H9 (cell line): ENCODE measurements around the gene SEMG2. TPM values are rescaled to one million over a fixed set of nuclear protein-coding genes. Genes with fewer than 3 reads are reported as not detected.

Experiments
- DNase-seq: peaks from one replicate; pipeline ENCODE4 v3.0.0-alpha.2; 2017
- H2AFZ ChIP-seq: one replicate; pipeline ENCODE4 v1.6.1; 2013; ENCODE audit warnings: mild to moderate bottlenecking, low read length, control low read depth, moderate library complexity
- H2AK5ac ChIP-seq: 2 replicates; pipeline ENCODE4 v1.6.1; 2013; ENCODE audit warnings: low read length, control low read depth, mixed read lengths; ENCODE audit not compliant: insufficient read length
- H2BK120ac ChIP-seq: one replicate; pipeline ENCODE4 v1.6.1; 2013; ENCODE audit warnings: low read depth, mild to moderate bottlenecking, low read length, control low read depth, inconsistent platforms; ENCODE audit not compliant: poor library complexity, severe bottlenecking
- H2BK12ac ChIP-seq: 2 replicates; pipeline ENCODE4 v1.6.1; 2013; ENCODE audit warnings: low read length, control low read depth, mixed read lengths, low read depth; ENCODE audit not compliant: insufficient read length
- H2BK15ac ChIP-seq: 2 replicates; pipeline ENCODE4 v1.6.1; 2013; ENCODE audit warnings: low read depth, low read length, control low read depth
- H2BK20ac ChIP-seq: one replicate; pipeline ENCODE4 v1.6.1; 2013; ENCODE audit warnings: low read depth, mild to moderate bottlenecking, low read length, control low read depth, inconsistent platforms; ENCODE audit not compliant: poor library complexity, severe bottlenecking
- H2BK5ac ChIP-seq: 2 replicates; pipeline ENCODE4 v1.6.1; 2013; ENCODE audit warnings: low read length, control low read depth, mixed read lengths; ENCODE audit not compliant: insufficient read length
- H3K14ac ChIP-seq: 2 replicates; pipeline ENCODE4 v1.6.1; 2013; ENCODE audit warnings: low read length, control low read depth; ENCODE audit not compliant: insufficient read depth
- H3K18ac ChIP-seq: 2 replicates; pipeline ENCODE4 v1.6.1; 2013; ENCODE audit warnings: low read depth, mild to moderate bottlenecking, mixed read lengths, low read length, control low read depth; ENCODE audit not compliant: insufficient read length
- H3K23ac ChIP-seq: 2 replicates; pipeline ENCODE4 v1.6.1; 2013; ENCODE audit warnings: low read length, control low read depth, mixed read lengths, low read depth; ENCODE audit not compliant: insufficient read length
- H3K23me2 ChIP-seq: 2 replicates; pipeline ENCODE4 v1.6.1; 2013; ENCODE audit warnings: low read depth, mild to moderate bottlenecking, mixed read lengths, low read length, control low read depth; ENCODE audit not compliant: insufficient read length, poor library complexity, severe bottlenecking
- H3K27ac ChIP-seq: 2 replicates; pipeline ENCODE4 v1.5.1; 2013; ENCODE audit warnings: low read length, control low read depth, mixed read lengths, low read depth; ENCODE audit not compliant: insufficient read length
- H3K27me3 ChIP-seq: 2 replicates; pipeline ENCODE4 v1.6.1; 2013; ENCODE audit warnings: low read length, control low read depth, inconsistent platforms; ENCODE audit not compliant: insufficient read depth
- H3K4ac ChIP-seq: 2 replicates; pipeline ENCODE4 v1.6.1; 2013; ENCODE audit warnings: low read depth, mild to moderate bottlenecking, control low read depth, inconsistent platforms, low read length, moderate library complexity
- H3K4me1 ChIP-seq: 2 replicates; pipeline ENCODE4 v1.6.1; 2013; ENCODE audit warnings: low read length, control low read depth, inconsistent platforms; ENCODE audit not compliant: insufficient read depth
- H3K4me2 ChIP-seq: 2 replicates; pipeline ENCODE4 v1.6.1; 2013; ENCODE audit warnings: low read length, control low read depth, mixed read lengths; ENCODE audit not compliant: insufficient read length, insufficient read depth
- H3K56ac ChIP-seq: 2 replicates; pipeline ENCODE4 v1.6.1; 2013; ENCODE audit warnings: low read depth, mild to moderate bottlenecking, mixed read lengths, low read length, control low read depth; ENCODE audit not compliant: insufficient read length
- H3K79me1 ChIP-seq: 2 replicates; pipeline ENCODE4 v1.6.1; 2013; ENCODE audit warnings: low read depth, mild to moderate bottlenecking, moderate library complexity, low read length, control low read depth, inconsistent platforms; ENCODE audit not compliant: insufficient read depth, poor library complexity, severe bottlenecking
- H3K79me2 ChIP-seq: 2 replicates; pipeline ENCODE4 v1.6.1; 2013; ENCODE audit warnings: low read length, control low read depth, inconsistent platforms; ENCODE audit not compliant: insufficient read depth
- H3K9ac ChIP-seq: 2 replicates; pipeline ENCODE4 v1.6.1; 2013; ENCODE audit warnings: low read length, control low read depth, mixed read lengths; ENCODE audit not compliant: insufficient read length; ENCODE audit errors: extremely low read depth
- H3K9me3 ChIP-seq: one replicate; pipeline ENCODE4 v1.6.1; 2013; ENCODE audit warnings: low read depth, low read length, inconsistent platforms; ENCODE audit not compliant: control insufficient read depth
- H3T11ph ChIP-seq: one replicate; pipeline ENCODE4 v1.6.1; 2013; ENCODE audit warnings: mild to moderate bottlenecking, low read length, control low read depth, inconsistent platforms
- H4K20me1 ChIP-seq: one replicate; pipeline ENCODE4 v1.6.1; 2013; ENCODE audit not compliant: control insufficient read depth, insufficient read length, insufficient read depth
- H4K5ac ChIP-seq: 2 replicates; pipeline ENCODE4 v1.6.1; 2013; ENCODE audit warnings: low read depth, mild to moderate bottlenecking, mixed read lengths, low read length, control low read depth; ENCODE audit not compliant: insufficient read length
- H4K8ac ChIP-seq: replicated peaks from 2 replicates; pipeline ENCODE4 v1.6.1; 2013; ENCODE audit warnings: low read length, control low read depth, mixed read lengths, low read depth; ENCODE audit not compliant: insufficient read length
- H4K91ac ChIP-seq: 2 replicates; pipeline ENCODE4 v1.6.1; 2013; ENCODE audit warnings: low read depth, mild to moderate bottlenecking, moderate library complexity, mixed read lengths, low read length, control low read depth; ENCODE audit not compliant: insufficient read length
- H3K27ac Mint-ChIP-seq, 3 experiments: 2 replicates in 2 of 3; 3 replicates in 1 of 3; pipeline ENCODE4 v1.8.0; 2020 to 2021; ENCODE audit warnings: mixed read lengths in 3 of 3, mild to moderate bottlenecking in 1 of 3, moderate library complexity in 1 of 3
- H3K27me3 Mint-ChIP-seq: 2 replicates; pipeline ENCODE4 v1.8.0; 2021; ENCODE audit warnings: low read depth, mild to moderate bottlenecking, moderate library complexity, mixed read lengths
- H3K36me3 Mint-ChIP-seq, 3 experiments: 2 replicates in 2 of 3; 3 replicates in 1 of 3; pipeline ENCODE4 v1.8.0; 2020 to 2021; ENCODE audit warnings: low read depth in 3 of 3, mixed read lengths in 3 of 3; ENCODE audit not compliant: insufficient read depth in 1 of 3
- H3K4me1 Mint-ChIP-seq, 2 experiments: 2 replicates each; pipeline ENCODE4 v1.8.0; 2020; ENCODE audit warnings: mixed read lengths in 2 of 2
- H3K4me3 Mint-ChIP-seq, 2 experiments: 2 replicates in 1 of 2; 3 replicates in 1 of 2; pipeline ENCODE4 v1.8.0; 2020 to 2021; ENCODE audit warnings: mild to moderate bottlenecking in 2 of 2, mixed read lengths in 2 of 2, moderate library complexity in 1 of 2
- H3K9me3 Mint-ChIP-seq, 2 experiments: 2 replicates in 1 of 2; 3 replicates in 1 of 2; pipeline ENCODE4 v1.8.0; 2020; ENCODE audit warnings: mild to moderate bottlenecking in 2 of 2, mixed read lengths in 2 of 2, moderate library complexity in 1 of 2
- CTCF ChIP-seq: fragments of 200-600 bp; sonication (generic); conservative IDR thresholded peaks from 3 replicates; pipeline ENCODE4 v1.8.0; 2021; ENCODE audit warnings: antibody characterized with exemption, mild to moderate bottlenecking
- WGBS: extraction: QIAGEN DNeasy Blood & Tissue Kit; methylation state at CpG from one replicate; pipeline ENCODE4 v1.1.7; 2013; ENCODE audit warnings: missing lambda C conversion rate, low lambda C conversion rate, mixed read lengths; ENCODE audit not compliant: insufficient read length; ENCODE audit errors: extremely low coverage; 5-methylcytosine and 5-hydroxymethylcytosine counted together
- total RNA-seq: library from RNA; stranded (reverse); gene quantifications from 2 replicates; pipeline ENCODE4 v1.2.1, GENCODE V29; 2021

Gene SEMG2
- total RNA-seq, 1 experiment from 2014 or later, result not detected

GRCh38 chr20:45258664-45259063 is 37.5 kb downstream of the SEMG2 start:
- H3K4me1 Mint-ChIP-seq, result peaks cover 16 to 21% of the 10 kb centered on the region in 2 experiments
- H3K14ac ChIP-seq, result no peak overlapping the region
- H3K9me3 ChIP-seq, result no peaks in the 10 kb centered on the region
- no peaks in the 10 kb centered on the region for H3K27me3 ChIP-seq
- H3K9ac ChIP-seq, result no peak overlapping the region
- TF ChIP-seq CTCF, result no peak
- H3K79me1 ChIP-seq, result no peaks in the 10 kb centered on the region
- no peak overlapping the region for H3K4ac ChIP-seq
- H2BK5ac ChIP-seq, result no peak overlapping the region
- no peak for DNase-seq
- no peak overlapping the region for H2BK12ac ChIP-seq
- no CpG with 5 or more reads among the region's 2 CpGs for WGBS
- no peaks in the 10 kb centered on the region for H3K79me2 ChIP-seq
- H2BK15ac ChIP-seq, result no peak overlapping the region
- peaks cover 4% of the 10 kb centered on the region; the same call in 1 of the 2 replicates for H3K4me1 ChIP-seq
- H3K18ac ChIP-seq, result no peak overlapping the region
- no peak overlapping the region for H3K56ac ChIP-seq
- H3K27ac ChIP-seq, result no peak overlapping the region
- H2BK120ac ChIP-seq, result no peak overlapping the region
- H3K27me3 Mint-ChIP-seq, result peaks cover 4% of the 10 kb centered on the region
- no peaks in the 10 kb centered on the region for H3K9me3 Mint-ChIP-seq
- H3T11ph ChIP-seq, result no peak overlapping the region
- H4K20me1 ChIP-seq, result no peaks in the 10 kb centered on the region
- no peak overlapping the region for H2AFZ ChIP-seq
- no peak overlapping the region for H3K4me2 ChIP-seq
- H3K23me2 ChIP-seq, result no peaks in the 10 kb centered on the region
- H4K8ac ChIP-seq, result no peak overlapping the region
- no peak overlapping the region for H4K91ac ChIP-seq
- peak overlapping the region in 2 of 3 experiments; percentile 73 to 78; a peak in 2 of 7 replicates for H3K27ac Mint-ChIP-seq
- no peak overlapping the region for H4K5ac ChIP-seq
- H3K36me3 Mint-ChIP-seq, result no peaks in the 10 kb centered on the region
- H3K4me3 Mint-ChIP-seq, result no peak overlapping the region
- no peak overlapping the region for H2BK20ac ChIP-seq
- H3K23ac ChIP-seq, result no peak overlapping the region
- no peak overlapping the region for H2AK5ac ChIP-seq
